Uterus (tissue), 2 donors: ENCODE measurements around the gene ZNF775.

ENCODE experiments used
- POLR2A ChIP-seq, 2 donors: fragments of 450-650 bp; IDR thresholded peaks; one replicate each; pipeline ENCODE4 v1.6.1; 2016; ENCODE audit warnings: antibody characterized with exemption in 2 of 2, mild to moderate bottlenecking in 1 of 2, moderate library complexity in 1 of 2
- TF ChIP-seq, protein P1 (sequence below), 4 experiments: fragments of 200-600 bp in 2 of 4; fragments of 450-650 bp in 2 of 4; sonication (generic) in 2 of 4; IDR thresholded peaks; one replicate each; pipeline ENCODE4 v1.5.1; 2016 to 2019; ENCODE audit warnings: antibody characterized with exemption in 4 of 4, mild to moderate bottlenecking in 2 of 4, moderate library complexity in 1 of 4

DNA sequence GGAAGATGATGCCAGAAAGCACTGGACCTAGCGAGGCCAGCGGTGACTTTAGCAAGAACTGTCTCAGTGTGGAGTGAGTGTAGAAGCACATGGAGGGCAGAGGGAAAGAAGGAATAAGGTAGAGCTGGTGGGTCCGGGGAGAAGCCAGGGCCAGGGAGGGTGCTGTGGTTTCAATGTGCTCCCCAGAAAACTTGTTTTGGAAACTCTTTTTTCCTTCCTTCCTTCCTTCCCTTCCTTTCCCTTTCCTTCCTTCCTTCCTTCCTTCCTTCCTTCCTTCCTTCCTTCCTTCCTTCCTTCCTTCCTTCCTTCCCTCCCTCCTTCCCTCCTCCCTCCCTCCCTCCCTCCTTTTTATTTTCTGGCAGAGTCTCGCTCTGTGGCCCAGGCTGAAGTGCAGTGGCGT, 32.2 kb upstream of the ZNF775 start:
- TF ChIP-seq, protein P1, sequence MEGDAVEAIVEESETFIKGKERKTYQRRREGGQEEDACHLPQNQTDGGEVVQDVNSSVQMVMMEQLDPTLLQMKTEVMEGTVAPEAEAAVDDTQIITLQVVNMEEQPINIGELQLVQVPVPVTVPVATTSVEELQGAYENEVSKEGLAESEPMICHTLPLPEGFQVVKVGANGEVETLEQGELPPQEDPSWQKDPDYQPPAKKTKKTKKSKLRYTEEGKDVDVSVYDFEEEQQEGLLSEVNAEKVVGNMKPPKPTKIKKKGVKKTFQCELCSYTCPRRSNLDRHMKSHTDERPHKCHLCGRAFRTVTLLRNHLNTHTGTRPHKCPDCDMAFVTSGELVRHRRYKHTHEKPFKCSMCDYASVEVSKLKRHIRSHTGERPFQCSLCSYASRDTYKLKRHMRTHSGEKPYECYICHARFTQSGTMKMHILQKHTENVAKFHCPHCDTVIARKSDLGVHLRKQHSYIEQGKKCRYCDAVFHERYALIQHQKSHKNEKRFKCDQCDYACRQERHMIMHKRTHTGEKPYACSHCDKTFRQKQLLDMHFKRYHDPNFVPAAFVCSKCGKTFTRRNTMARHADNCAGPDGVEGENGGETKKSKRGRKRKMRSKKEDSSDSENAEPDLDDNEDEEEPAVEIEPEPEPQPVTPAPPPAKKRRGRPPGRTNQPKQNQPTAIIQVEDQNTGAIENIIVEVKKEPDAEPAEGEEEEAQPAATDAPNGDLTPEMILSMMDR (IDR thresholded peaks at IDR 0.05) = no peak
- TF ChIP-seq POLR2A (IDR thresholded peaks at IDR 0.05) = no peak
